Stimulated activated CD4-positive, alpha-beta T cell treated with anti-CD3 and anti-CD28 coated beads, Interleukin-15, amount 100 ng/mL, for 1 hour (primary cell): ENCODE data around the gene SDK1.
"Not testable (repeated sequence)": the region's sequence is repeated elsewhere in the genome, so short reads cannot be mapped to it uniquely, and the experiment has no call there.

Experiments used
- DNase-seq, 2 donors: peaks; one replicate each; pipeline ENCODE4 v3.0.0-alpha.2; 2020; ENCODE audit warnings: low read depth in 1 of 2, low spot score in 1 of 2

SDK1 gene

GRCh38 chr7:4209966-4210365, 908.9 kb downstream of the SDK1 start:
- no peak for DNase-seq

- DNase-seq = no peak
Observed at GRCh38 chr7:4210821-4211220, 909.8 kb downstream of the SDK1 start.

- no peak for DNase-seq
Observed at GRCh38 chr7:4211261-4211660, 910.2 kb downstream of the SDK1 start.

- no peak for DNase-seq
Observed at GRCh38 chr7:4212376-4212775, 911.3 kb downstream of the SDK1 start.

- DNase-seq = no peak
Observed at GRCh38 chr7:4214291-4215155, 913.5 kb downstream of the SDK1 start.

GRCh38 chr7:4215176-4215720, 914.2 kb downstream of the SDK1 start:
- DNase-seq = no peak

GRCh38 chr7:4216016-4216415, 915.0 kb downstream of the SDK1 start:
- no peak for DNase-seq

GRCh38 chr7:4217126-4217660, 916.1 kb downstream of the SDK1 start:
- DNase-seq = not testable (repeated sequence)

- no peak for DNase-seq
Observed at GRCh38 chr7:4218481-4218880, 917.4 kb downstream of the SDK1 start.

- DNase-seq = no peak
Observed at GRCh38 chr7:4220011-4220410, 919.0 kb downstream of the SDK1 start.

GRCh38 chr7:4221043-4221442, 920.0 kb downstream of the SDK1 start:
- no peak for DNase-seq

GRCh38 chr7:4222676-4223075, 921.6 kb downstream of the SDK1 start:
- no peak for DNase-seq

GRCh38 chr7:4225361-4225771, 924.3 kb downstream of the SDK1 start:
- DNase-seq = no peak

- no peak for DNase-seq
Observed at GRCh38 chr7:4225881-4226523, 925.0 kb downstream of the SDK1 start.

- DNase-seq = no peak
Observed at GRCh38 chr7:4226524-4226882, 925.5 kb downstream of the SDK1 start.

- no peak for DNase-seq
Observed at GRCh38 chr7:4227105-4228010, 926.3 kb downstream of the SDK1 start.

- DNase-seq = no peak
Observed at GRCh38 chr7:4230352-4230751, 929.3 kb downstream of the SDK1 start.

- DNase-seq = no peak
Observed at GRCh38 chr7:4233146-4233545, 932.1 kb downstream of the SDK1 start.

GRCh38 chr7:4233621-4234497, 932.8 kb downstream of the SDK1 start:
- no peak for DNase-seq

- no peak for DNase-seq
Observed at GRCh38 chr7:4234498-4234855, 933.4 kb downstream of the SDK1 start.
